GM19463 (cell line): ENCODE results near the gene UBR3.
"Not testable (repeated sequence)": the region's sequence is repeated elsewhere in the genome, so short reads cannot be mapped to it uniquely, and the experiment has no call there.

ENCODE experiments used
- ATAC-seq: cut with Tn5 transposase; IDR thresholded peaks from one replicate; pipeline ENCODE4 v1.9.1; 2021; ENCODE audit warnings: mild to moderate bottlenecking, moderate library complexity; ENCODE audit not compliant: unreplicated experiment

UBR3 gene, protein sequence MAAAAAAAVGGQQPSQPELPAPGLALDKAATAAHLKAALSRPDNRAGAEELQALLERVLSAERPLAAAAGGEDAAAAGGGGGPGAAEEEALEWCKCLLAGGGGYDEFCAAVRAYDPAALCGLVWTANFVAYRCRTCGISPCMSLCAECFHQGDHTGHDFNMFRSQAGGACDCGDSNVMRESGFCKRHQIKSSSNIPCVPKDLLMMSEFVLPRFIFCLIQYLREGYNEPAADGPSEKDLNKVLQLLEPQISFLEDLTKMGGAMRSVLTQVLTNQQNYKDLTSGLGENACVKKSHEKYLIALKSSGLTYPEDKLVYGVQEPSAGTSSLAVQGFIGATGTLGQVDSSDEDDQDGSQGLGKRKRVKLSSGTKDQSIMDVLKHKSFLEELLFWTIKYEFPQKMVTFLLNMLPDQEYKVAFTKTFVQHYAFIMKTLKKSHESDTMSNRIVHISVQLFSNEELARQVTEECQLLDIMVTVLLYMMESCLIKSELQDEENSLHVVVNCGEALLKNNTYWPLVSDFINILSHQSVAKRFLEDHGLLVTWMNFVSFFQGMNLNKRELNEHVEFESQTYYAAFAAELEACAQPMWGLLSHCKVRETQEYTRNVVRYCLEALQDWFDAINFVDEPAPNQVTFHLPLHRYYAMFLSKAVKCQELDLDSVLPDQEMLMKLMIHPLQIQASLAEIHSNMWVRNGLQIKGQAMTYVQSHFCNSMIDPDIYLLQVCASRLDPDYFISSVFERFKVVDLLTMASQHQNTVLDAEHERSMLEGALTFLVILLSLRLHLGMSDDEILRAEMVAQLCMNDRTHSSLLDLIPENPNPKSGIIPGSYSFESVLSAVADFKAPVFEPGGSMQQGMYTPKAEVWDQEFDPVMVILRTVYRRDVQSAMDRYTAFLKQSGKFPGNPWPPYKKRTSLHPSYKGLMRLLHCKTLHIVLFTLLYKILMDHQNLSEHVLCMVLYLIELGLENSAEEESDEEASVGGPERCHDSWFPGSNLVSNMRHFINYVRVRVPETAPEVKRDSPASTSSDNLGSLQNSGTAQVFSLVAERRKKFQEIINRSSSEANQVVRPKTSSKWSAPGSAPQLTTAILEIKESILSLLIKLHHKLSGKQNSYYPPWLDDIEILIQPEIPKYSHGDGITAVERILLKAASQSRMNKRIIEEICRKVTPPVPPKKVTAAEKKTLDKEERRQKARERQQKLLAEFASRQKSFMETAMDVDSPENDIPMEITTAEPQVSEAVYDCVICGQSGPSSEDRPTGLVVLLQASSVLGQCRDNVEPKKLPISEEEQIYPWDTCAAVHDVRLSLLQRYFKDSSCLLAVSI (N-terminal part only)

DNA sequence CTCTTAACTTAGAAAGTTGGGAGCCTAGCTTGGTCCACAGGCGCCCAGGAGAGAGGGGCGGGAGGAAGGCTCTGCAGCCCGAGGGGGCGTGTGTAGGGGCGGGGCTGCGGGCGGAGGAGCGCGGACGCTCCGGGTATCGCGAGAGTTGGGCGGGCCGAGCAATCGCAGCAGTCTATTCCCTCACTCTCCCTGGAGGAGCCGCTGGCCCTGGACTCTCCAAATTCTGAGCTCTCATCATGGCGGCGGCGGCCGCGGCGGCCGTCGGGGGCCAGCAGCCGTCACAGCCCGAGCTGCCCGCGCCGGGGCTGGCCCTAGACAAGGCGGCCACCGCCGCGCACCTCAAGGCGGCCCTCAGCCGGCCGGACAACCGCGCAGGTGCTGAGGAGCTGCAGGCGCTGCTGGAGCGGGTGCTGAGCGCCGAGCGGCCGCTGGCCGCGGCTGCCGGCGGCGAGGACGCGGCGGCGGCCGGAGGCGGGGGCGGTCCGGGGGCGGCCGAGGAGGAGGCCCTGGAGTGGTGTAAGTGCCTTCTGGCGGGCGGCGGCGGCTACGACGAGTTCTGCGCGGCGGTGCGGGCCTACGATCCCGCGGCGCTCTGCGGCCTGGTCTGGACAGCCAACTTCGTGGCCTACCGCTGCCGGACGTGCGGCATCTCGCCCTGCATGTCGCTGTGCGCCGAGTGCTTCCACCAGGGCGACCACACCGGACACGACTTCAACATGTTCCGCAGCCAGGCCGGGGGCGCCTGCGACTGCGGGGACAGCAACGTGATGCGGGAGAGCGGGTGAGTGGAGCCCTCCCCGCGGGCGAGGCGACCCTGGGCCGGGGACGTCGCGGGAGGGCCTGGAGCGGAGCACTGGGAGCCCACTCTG lies at the start of gene UBR3:
Gene UBR3 (plus strand): TSS at position 183 of the 869 bp plus-strand sequence. CDS start 54 bp downstream, at position 237.
- ATAC-seq = peak; percentile 84

DNA sequence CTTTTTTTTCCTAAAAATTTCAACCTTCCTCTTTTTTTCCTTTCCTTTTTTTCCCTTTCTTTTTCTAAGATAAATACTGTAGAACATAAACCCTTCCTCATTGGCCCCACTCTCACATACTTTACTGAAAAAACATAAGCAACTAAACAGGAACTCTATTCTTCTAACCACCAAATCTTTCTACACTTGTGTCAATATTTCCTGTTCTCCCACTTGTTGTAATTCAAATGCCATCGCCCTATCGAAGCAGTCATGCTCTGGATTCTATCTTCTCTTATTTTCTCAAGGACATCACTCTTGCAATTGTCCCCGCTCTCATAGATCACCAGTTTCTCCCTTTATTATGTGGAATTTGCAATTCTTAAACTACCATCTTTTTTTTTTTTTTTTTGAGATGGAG lies 48.8 kb upstream of the UBR3 start:
- no peak for ATAC-seq

DNA sequence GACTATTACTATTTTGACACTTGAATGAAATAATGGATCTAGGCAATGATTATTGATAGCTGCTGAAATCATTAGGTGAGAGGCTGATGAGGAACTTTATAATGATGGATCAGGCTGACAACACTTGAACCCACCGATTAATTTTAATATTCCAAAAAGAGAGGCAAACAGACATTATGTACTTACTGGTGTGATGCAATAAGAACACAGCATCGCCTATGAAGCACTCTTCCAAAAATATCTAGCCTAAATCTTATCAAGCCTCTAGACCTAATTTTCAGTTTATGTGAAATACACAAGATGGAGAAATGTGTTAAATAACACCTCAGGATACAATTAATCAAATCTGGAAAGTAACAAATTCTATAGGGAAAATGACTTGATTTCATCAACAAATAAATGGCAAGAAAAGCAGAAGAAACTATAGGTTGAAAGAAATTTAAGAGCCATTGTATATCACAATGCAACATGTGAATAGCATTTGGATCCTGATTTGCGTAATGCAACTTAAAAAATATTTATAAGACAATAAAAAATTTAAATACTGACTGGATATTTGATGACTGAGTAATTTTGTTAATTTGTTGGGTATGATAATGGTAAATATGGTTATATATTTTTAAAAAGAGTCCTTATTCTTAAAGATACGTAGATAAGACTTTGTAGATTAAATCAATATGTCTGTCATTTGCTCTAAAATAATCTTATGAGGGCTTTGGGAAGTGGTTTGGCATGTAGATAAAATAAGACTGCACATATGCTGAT lies 45.8 kb upstream of the UBR3 start:
- ATAC-seq = no peak

DNA sequence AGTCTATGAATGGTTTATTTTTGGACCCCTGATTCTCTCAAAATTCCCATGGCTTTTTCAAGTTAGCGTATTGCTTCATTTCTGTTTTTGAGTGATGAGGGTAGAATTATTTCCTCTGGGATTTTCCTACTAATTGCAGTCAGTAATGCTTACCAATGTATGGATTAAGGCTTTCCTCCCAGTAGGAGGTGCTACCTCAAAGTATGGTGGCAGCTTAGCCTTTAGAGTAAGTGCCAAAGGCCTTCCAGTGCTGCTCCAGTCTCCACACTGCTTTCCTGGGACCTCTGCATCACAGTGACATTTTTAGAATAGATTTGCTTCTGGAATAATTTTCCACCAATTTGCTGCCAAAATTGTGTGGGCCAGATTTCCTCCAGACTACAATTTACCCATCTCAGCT lies 44.7 kb upstream of the UBR3 start:
- no peak for ATAC-seq

DNA sequence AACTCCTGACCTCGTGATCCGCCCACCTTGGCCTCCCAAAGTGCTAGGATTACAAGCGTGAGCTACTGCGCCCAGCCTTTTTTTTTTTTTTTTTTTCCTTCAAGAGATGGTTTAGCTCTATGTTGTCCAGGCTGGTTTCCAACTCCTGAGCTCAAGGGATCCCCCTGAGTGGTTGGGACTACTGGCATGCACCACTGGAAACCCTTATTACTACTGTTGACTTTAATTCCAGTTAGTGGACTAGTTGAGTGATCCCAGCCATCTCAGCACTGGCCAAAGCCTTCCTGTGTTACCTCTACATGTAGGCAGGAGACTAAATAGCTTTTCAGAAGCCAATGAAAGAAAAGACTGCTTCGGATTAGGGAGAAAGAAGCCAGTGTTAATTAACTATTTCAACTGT lies 36.7 kb upstream of the UBR3 start:
- ATAC-seq = no peak

DNA sequence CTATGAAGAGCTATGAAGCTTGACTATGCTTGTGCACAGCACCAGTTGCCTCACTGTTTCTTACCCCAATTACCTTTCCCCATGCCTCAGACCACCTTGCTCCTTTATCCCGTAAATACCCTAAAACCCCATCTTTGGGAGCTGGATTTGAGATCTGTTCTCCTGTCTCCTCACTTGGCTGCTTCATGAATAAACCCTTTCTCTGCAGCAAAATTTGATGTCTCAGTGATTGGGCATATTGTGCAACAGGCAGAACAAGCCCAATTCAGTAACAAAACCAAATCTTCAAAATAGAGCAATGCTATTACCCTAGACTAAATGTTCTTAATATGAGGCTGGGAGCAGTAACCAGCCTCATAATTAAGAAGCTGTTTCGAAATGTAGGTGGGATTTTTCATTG lies 32.1 kb upstream of the UBR3 start:
- no peak for ATAC-seq

DNA sequence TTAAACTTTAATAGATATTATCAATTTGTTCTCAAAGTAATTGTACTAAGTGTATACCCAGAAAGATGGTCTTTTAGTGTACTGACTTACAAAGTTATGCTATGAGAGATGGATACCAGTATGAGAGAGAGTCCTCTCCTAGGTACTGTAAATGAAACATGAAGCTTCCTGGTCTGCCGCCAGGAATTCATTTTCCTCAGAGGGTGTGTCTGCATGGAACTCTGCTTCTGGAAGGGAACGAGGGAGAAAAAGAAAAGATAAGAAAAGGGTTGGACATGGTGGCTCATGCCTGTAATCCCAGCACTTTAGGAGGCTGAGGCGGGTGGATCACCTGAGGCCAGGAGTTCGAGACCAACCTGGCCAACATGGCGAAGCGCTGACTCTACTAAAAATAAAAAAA lies 30.8 kb upstream of the UBR3 start:
- no peak for ATAC-seq

DNA sequence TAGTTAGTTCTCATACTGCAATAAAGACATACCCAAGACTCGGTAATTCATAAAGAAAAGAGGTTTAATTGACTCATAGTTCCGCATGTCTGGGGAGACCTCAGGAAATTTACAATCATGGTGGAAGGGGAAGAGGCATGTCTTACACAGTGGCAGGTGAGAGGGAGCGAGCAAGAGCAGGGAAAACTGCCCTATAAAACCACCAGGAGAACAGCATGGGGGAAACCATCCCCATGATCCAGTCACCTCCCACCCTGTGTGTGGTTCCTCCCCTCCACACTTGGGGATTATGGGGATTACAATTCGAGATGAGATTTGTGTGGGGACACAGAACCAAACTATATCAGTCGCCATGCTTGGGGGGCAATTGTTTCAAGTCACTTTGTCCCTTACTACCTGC lies 29.7 kb upstream of the UBR3 start:
- ATAC-seq = no peak

DNA sequence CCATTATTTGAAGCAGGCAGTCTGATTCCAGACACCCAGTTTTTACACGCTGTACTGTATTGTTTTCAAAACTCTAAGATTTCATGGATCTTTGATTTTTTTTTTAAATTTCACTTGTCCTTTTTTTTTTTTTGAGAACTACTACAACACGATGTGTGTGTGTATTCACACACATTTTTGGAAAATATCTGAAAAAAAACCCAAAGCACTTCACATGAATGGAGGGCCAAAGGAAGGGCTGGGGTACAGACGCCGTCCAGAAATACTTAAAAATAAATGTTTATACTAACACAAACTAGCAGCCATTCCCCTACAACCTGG lies 28.9 kb upstream of the UBR3 start:
- no peak for ATAC-seq

DNA sequence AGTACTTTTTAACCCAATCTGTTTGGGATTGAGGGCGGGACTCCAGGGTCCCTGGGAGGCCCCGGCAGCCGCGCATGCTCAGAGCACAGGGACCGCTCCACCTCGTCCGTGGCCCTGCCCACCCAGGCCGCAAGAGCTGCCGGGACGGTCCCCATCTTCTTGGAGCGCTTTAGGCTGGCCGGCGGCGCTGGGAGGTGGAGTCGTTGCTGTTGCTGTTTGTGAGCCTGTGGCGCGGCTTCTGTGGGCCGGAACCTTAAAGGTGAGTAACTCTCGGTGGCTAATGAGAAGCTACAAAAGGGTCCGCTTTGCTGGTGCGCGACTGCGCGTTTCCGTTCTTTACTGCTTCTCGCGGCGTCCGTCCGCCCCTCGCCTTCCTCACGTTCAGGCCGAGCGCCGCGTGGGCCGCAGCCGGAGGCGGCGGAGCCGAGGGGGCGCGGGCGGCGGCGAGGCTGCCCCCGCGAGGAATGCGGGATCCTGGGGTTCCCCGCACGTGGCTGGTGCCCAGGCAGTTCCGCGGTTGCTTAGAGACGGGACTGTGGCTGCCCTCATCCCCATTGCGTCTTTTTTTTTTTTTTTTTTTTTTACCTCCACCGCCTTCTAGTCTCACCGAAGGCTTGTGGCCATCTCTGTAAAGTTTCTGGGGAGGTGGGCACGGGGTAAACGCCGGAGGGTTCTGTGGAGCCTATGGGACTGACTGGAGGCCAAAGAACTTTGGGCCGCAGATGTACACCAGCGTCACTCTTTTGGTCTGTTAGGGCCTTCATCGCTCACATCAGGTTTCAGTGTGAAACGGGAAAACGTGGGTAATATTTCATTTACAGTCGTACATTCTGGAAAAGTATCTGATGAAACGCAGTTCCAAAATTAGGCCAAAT lies 28.3 kb upstream of the UBR3 start, which contains the start of gene SSB:
Gene SSB (plus strand): TSS at position 154 of the 875 bp plus-strand sequence. CDS start 2,090 bp downstream, outside the sequence.
- peak; percentile 99 for ATAC-seq

DNA sequence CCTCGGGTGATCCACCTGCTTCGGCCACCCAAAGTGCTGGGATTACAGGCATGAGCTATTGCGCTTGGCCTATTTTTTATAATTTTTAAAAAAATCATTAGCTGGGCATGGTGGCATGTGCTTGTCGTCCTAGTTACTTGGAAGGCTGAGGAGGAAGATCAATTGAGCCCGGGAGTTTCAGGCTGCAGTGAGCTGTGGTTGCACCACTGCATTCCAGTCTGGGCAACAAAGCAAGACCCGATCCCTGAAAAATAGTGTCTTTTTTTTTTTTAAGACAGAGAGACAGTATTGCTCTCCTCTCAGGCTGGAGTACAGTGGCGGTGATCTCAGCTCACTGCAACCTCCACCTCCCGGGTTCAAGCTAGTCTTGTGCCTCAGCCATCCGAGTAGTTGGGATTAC lies 23.8 kb upstream of the UBR3 start:
- ATAC-seq = no peak

DNA sequence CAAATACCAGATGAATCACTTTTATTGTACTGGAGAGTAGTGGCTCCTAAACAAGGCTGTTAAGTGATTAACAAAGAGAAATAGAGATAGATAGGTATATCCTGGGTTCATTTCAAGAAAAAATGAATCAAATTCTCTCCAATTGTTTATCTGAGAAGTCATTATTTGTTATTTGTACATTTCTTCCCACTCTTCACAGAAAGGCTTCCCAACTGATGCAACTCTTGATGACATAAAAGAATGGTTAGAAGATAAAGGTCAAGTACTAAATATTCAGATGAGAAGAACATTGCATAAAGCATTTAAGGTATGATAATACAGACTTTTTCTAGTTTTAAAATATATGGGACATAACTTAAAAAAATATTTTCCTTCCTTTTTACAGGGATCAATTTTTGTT lies 20.7 kb upstream of the UBR3 start:
- ATAC-seq = no peak

DNA sequence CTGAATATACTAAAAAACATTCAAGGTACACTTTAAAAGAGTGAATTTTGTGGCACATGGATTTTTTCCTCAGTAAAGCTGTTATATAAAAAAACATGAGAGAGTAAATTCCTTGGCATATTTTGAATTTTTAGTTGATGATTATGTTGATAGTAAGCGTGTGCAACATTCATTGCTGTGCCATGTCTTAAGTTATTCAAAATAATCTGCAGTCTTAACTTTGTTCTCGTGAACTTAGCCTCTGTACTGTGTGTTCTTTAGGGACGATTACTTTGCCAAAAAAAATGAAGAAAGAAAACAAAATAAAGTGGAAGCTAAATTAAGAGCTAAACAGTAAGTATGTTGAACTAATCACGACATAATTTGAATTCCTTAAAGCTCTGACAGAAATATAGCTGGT lies 19.0 kb upstream of the UBR3 start:
- no peak for ATAC-seq

DNA sequence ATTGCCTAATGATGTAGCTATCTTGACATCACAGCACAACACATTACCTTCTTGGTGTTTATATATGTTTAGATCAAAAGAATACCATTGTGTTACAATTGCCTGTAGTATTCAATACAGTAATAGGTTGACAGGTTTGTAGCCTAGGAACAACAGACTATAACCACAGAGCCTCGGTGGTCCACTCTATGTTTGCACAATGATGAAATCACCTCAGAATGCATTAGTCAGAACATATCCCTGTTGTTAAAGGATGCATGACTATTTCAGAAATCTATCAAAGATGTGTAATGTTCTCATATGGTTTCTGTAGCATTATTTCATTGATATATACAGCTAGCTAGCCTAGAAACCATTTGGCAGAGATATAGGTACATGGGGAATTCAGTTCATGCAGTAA lies 11.4 kb upstream of the UBR3 start:
- no peak for ATAC-seq

DNA sequence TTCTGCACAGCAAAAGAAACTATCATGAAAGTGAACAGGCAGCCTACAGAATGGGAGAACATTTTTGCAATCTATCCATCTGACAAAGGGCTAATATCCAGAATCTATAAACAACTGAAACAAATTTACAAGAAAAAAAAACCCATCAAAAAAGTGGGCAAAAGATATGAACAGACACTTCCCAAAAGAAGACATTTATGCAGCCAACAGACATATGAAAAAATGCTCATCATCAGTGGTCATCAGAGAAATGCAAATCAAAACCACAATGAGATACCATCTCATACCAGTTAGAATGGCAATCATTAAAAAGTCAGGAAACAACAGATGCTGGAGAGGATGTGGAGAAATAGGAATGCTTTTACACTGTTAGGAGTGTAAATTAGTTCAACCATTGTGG lies 10.3 kb upstream of the UBR3 start:
- not testable (repeated sequence) for ATAC-seq

DNA sequence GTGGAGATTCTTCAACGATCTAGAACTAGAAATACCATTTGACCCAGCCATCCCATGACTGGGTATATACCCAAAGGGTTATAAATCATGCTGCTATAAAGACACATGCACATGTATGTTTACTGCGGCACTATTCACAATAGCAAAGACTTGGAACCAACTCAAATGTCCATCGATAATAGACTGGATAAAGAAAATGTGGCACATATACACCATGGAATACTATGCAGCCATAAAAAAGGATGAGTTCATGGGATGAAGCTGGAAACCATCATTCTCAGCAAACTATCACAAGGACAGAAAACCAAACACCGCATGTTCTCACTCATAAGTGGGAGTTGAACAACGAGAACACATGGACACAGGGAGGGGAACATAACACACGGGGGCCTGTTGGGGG lies 9.9 kb upstream of the UBR3 start:
- not testable (repeated sequence) for ATAC-seq

DNA sequence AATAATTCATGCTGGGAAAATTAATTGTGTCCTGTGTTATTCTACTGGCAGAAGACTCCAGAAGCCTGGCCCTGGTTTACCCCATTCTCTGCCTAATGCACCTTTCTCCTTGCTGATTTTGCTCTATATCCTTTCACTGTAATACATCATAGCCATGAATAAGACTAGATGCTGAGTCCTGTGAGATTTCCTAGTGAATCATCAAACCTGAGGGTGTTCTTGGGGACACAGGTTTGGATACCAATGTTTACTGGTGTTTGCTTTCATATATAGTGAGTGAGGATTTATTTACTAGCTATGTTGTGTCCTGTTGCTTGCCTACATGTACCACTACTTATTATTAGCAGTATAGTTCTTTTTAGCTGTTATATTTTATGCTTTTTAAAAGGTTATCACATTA lies 9.0 kb upstream of the UBR3 start:
- no peak for ATAC-seq

DNA sequence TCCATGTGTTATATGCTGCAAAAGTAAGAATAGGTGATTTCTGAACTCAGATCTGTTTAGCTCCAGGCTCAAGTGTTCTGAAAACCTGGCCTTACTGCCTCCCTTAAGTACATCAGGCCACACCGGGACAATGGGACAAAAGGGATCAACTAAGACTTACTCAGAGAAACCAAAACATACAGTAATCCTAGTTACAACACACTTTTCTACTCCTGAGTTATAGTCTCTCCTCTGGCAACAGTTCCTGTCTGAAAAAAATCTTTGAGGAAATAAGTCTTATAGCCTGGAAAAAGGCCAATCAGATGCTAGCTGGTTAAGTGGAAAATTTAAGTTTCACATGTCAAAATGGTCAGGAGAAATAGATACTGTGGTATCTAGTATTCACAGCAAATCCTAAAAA lies 8.1 kb upstream of the UBR3 start:
- ATAC-seq = no peak

DNA sequence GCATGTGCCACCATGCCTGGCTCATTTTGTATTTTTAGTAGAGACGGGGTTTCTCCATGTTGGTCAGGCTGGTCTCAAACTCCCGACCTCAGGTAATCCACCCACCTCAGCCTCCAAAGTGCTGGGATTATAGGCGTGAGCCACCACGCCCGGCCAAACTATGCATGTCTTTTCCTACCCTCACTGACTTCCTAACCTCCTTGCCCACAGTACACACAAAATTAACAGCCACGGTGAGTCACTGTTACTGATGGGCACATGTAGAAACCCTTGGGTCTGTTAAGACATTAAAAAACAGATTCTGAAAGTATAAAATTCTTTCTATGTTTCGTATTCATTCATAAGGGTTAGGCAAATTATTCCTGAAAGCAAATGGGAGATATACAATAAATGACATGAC lies 7.2 kb upstream of the UBR3 start:
- ATAC-seq = not testable (repeated sequence)
